IPS DF 6.9 (cell line): Measurements from ENCODE around the gene LRRC45.

Experiments
- DNase-seq: peaks from one replicate; pipeline ENCODE4 v3.0.0-alpha.2; 2013; ENCODE audit warnings: low read depth, low spot score
- H3K27ac ChIP-seq: one replicate; pipeline ENCODE4 v1.5.1; 2013; ENCODE audit warnings: low read length, control low read depth
- H3K27me3 ChIP-seq: 2 replicates; pipeline ENCODE4 v1.6.1; 2013; ENCODE audit warnings: mild to moderate bottlenecking, low read length; ENCODE audit not compliant: control insufficient read depth, insufficient read depth
- H3K36me3 ChIP-seq: 2 replicates; pipeline ENCODE4 v1.6.1; 2013; ENCODE audit warnings: low read length; ENCODE audit not compliant: control insufficient read depth, insufficient read depth
- H3K4me1 ChIP-seq: 2 replicates; pipeline ENCODE4 v1.6.1; 2013; ENCODE audit warnings: low read length; ENCODE audit not compliant: control insufficient read depth, insufficient read depth
- H3K4me3 ChIP-seq: 2 replicates; pipeline ENCODE4 v1.5.1; 2013; ENCODE audit warnings: mild to moderate bottlenecking, low read length
- H3K9me3 ChIP-seq: 2 replicates; pipeline ENCODE4 v1.6.1; 2013; ENCODE audit warnings: low read length, inconsistent platforms; ENCODE audit not compliant: control insufficient read depth, insufficient read depth
- WGBS: extraction: QIAGEN DNeasy Blood & Tissue Kit; methylation state at CpG from one replicate; pipeline ENCODE4 v1.1.7; 2013; ENCODE audit warnings: mixed read lengths, missing lambda C conversion rate; ENCODE audit not compliant: insufficient read length, insufficient coverage; 5-methylcytosine and 5-hydroxymethylcytosine counted together

LRRC45 gene

GRCh38 chr17:81983639-81984373, 39.3 kb upstream of the LRRC45 start:
- Histone ChIP-seq H3K36me3 (peaks cover 24% of the 10 kb centered on the region), H3K9me3 (no peaks in the 10 kb centered on the region), H3K27ac (no peak overlapping the region), H3K4me1 (no peaks in the 10 kb centered on the region), H3K27me3 (no peaks in the 10 kb centered on the region), H3K4me3 (no peak overlapping the region; the same call in 1 of the 2 replicates)
- no peak for DNase-seq
- WGBS: no CpG with 5 or more reads among the region's 26 CpGs

- Histone ChIP-seq H3K27me3 (no peaks in the 10 kb centered on the region), H3K9me3 (no peaks in the 10 kb centered on the region), H3K4me3 (no peak overlapping the region), H3K4me1 (no peaks in the 10 kb centered on the region), H3K27ac (no peak overlapping the region), H3K36me3 (peaks cover 26% of the 10 kb centered on the region)
- 100% methylated on average over 11 of the region's 21 CpGs for WGBS
- no peak for DNase-seq
Observed at GRCh38 chr17:81984773-81985410, 38.2 kb upstream of the LRRC45 start.

- Histone ChIP-seq H3K4me3 (no peak overlapping the region), H3K27ac (no peak overlapping the region), H3K9me3 (no peaks in the 10 kb centered on the region), H3K27me3 (no peaks in the 10 kb centered on the region), H3K36me3 (peaks cover 24% of the 10 kb centered on the region), H3K4me1 (peaks cover 4% of the 10 kb centered on the region)
- no peak for DNase-seq
- no CpG with 5 or more reads among the region's 26 CpGs for WGBS
Observed at GRCh38 chr17:81986606-81987005, 36.5 kb upstream of the LRRC45 start.

- H3K4me1 ChIP-seq: peaks cover 8% of the 10 kb centered on the region
- no CpG with 5 or more reads among the region's 26 CpGs for WGBS
- no peak overlapping the region for H3K27ac ChIP-seq
- no peaks in the 10 kb centered on the region for H3K27me3 ChIP-seq
- peaks cover 24% of the 10 kb centered on the region for H3K36me3 ChIP-seq
- no peak for DNase-seq
- H3K9me3 ChIP-seq: no peaks in the 10 kb centered on the region
- H3K4me3 ChIP-seq: no peak overlapping the region
Observed at GRCh38 chr17:81987161-81987770, 35.8 kb upstream of the LRRC45 start.

GRCh38 chr17:81990836-81991683, 32.0 kb upstream of the LRRC45 start:
- H3K4me1 ChIP-seq: peaks cover 13% of the 10 kb centered on the region
- WGBS: no CpG with 5 or more reads among the region's 25 CpGs
- no peak overlapping the region for H3K27ac ChIP-seq
- H3K36me3 ChIP-seq: peaks cover 7% of the 10 kb centered on the region; the same call in 1 of the 2 replicates
- no peaks in the 10 kb centered on the region for H3K9me3 ChIP-seq
- no peaks in the 10 kb centered on the region for H3K27me3 ChIP-seq
- no peak for DNase-seq
- no peak overlapping the region for H3K4me3 ChIP-seq

- Histone ChIP-seq H3K27me3 (no peaks in the 10 kb centered on the region), H3K36me3 (peaks cover 7% of the 10 kb centered on the region; the same call in 1 of the 2 replicates), H3K4me3 (no peak overlapping the region), H3K9me3 (no peaks in the 10 kb centered on the region), H3K4me1 (peaks cover 13% of the 10 kb centered on the region), H3K27ac (no peak overlapping the region)
- no CpG with 5 or more reads among the region's 31 CpGs for WGBS
- no peak for DNase-seq
Observed at GRCh38 chr17:81991684-81992305, 31.3 kb upstream of the LRRC45 start.

- Histone ChIP-seq H3K9me3 (no peaks in the 10 kb centered on the region), H3K27ac (no peak overlapping the region), H3K27me3 (no peaks in the 10 kb centered on the region), H3K36me3 (0 out of 2 replicates have a peak, but pooled peaks cover 4% of the 10 kb centered on the region), H3K4me1 (peaks cover 13% of the 10 kb centered on the region), H3K4me3 (no peak overlapping the region)
- whole genome bisulfite sequencing: no CpG with 5 or more reads among the region's 31 CpGs
- no peak for DNase-seq
Observed at GRCh38 chr17:81992306-81993102, 30.6 kb upstream of the LRRC45 start.

GRCh38 chr17:81993729-81994592, 29.1 kb upstream of the LRRC45 start:
- no CpG with 5 or more reads among the region's 37 CpGs for WGBS

More at GRCh38 chr17:81993729-81994592, 29.1 kb upstream of the LRRC45 start:
- H3K4me3 ChIP-seq: no peak overlapping the region
- no peaks in the 10 kb centered on the region for H3K9me3 ChIP-seq
- no peaks in the 10 kb centered on the region for H3K27me3 ChIP-seq
- DNase-seq: no peak
- 0 out of 2 replicates have a peak, but pooled peaks cover 4% of the 10 kb centered on the region for H3K36me3 ChIP-seq
- H3K4me1 ChIP-seq: peaks cover 13% of the 10 kb centered on the region
- H3K27ac ChIP-seq: no peak overlapping the region
